HepG2 (cell line): ENCODE measurements around the gene HMGN4. TPM values are rescaled to one million over a fixed set of nuclear protein-coding genes. Genes with fewer than 3 reads are reported as not detected.

Experiments used
- GMEB1 ChIP-seq: sonication (generic); formaldehyde crosslinking; IDR thresholded peaks from 2 replicates; pipeline ENCODE4 v1.5.1; 2020; ENCODE audit warnings: missing genetic modification reagents, mild to moderate bottlenecking, borderline replicate concordance
- MXD4 ChIP-seq: IDR thresholded peaks from 2 replicates; pipeline ENCODE4 v1.6.1; 2016; ENCODE audit warnings: mild to moderate bottlenecking, missing biosample characterization, missing genetic modification reagents
- NAIF1 ChIP-seq: sonication (generic); formaldehyde crosslinking; IDR thresholded peaks from 2 replicates; pipeline ENCODE4 v1.5.0; 2020; ENCODE audit warnings: mild to moderate bottlenecking, missing genetic modification reagents, borderline replicate concordance
- NFAT5 ChIP-seq: sonication (generic); formaldehyde crosslinking; IDR thresholded peaks from 2 replicates; pipeline ENCODE4 v1.4.0; 2020; ENCODE audit warnings: missing genetic modification reagents
- PHF21A ChIP-seq: sonication (generic); formaldehyde crosslinking; IDR thresholded peaks from 2 replicates; pipeline ENCODE4 v1.5.0; 2020; ENCODE audit warnings: mild to moderate bottlenecking, missing genetic modification reagents
- POLR2G ChIP-seq: fragments of 200-400 bp; formaldehyde crosslinking; IDR thresholded peaks from 2 replicates; pipeline ENCODE4 v1.6.1; 2018; ENCODE audit warnings: mild to moderate bottlenecking, low read depth, low read length, moderate library complexity
- SMARCE1 ChIP-seq: fragments of 450-650 bp; IDR thresholded peaks from 2 replicates; pipeline ENCODE4 v1.6.1; 2017; ENCODE audit warnings: borderline replicate concordance
- TFDP2 ChIP-seq: sonication (generic); formaldehyde crosslinking; IDR thresholded peaks from 2 replicates; pipeline ENCODE4 v1.4.0; 2020; ENCODE audit warnings: missing genetic modification reagents
- USF2 ChIP-seq, 2 experiments: sonication (generic) in 1 of 2; formaldehyde crosslinking in 1 of 2; IDR thresholded peaks; 2 replicates each; pipeline versions ENCODE4 v1.5.1 to v1.6.1; 2011 to 2020; ENCODE audit warnings: borderline replicate concordance in 1 of 2, low read depth in 1 of 2, low read length in 1 of 2, mild to moderate bottlenecking in 1 of 2, missing genetic modification reagents in 1 of 2, moderate library complexity in 1 of 2
- ZFP37 ChIP-seq: sonication (generic); formaldehyde crosslinking; IDR thresholded peaks from 2 replicates; pipeline ENCODE4 v1.4.0; 2020; ENCODE audit warnings: missing genetic modification reagents, borderline replicate concordance
- ZFY ChIP-seq: sonication (generic); formaldehyde crosslinking; IDR thresholded peaks from 2 replicates; pipeline ENCODE4 v1.4.0; 2020; ENCODE audit warnings: missing genetic modification reagents
- ZNF24 ChIP-seq: fragments of 450-650 bp; IDR thresholded peaks from 2 replicates; pipeline ENCODE4 v1.6.1; 2017; ENCODE audit warnings: antibody characterized with exemption, mild to moderate bottlenecking
- ZNF432 ChIP-seq: sonication (generic); formaldehyde crosslinking; IDR thresholded peaks from 2 replicates; pipeline ENCODE4 v1.5.0; 2020; ENCODE audit warnings: missing genetic modification reagents, mild to moderate bottlenecking, borderline replicate concordance
- ZNF564 ChIP-seq: sonication (generic); formaldehyde crosslinking; IDR thresholded peaks from 2 replicates; pipeline ENCODE4 v1.8.1; 2023; ENCODE audit warnings: mild to moderate bottlenecking, missing genetic modification reagents
- ZSCAN5A ChIP-seq: sonication (generic); formaldehyde crosslinking; IDR thresholded peaks from 2 replicates; pipeline ENCODE4 v1.8.0; 2022; ENCODE audit warnings: mild to moderate bottlenecking, missing genetic modification reagents, borderline replicate concordance
- polyA plus RNA-seq, 8 experiments: library from polyadenylated mRNA; depleted of rRNA in 3 of 8; stranded (reverse) in 7 of 8; unstranded in 1 of 8; fragments of >200 nt; fragmentation: Illumina TruSeq in 4 of 8; extraction: Trizol in 4 of 8; gene quantifications; 2 replicates each; pipeline versions ENCODE4 v1.2.1 to v1.2.3, GENCODE V29; 2011 to 2016; ENCODE audit warnings: low read depth in 4 of 8, missing spikeins in 1 of 8, mixed read lengths in 1 of 8; ENCODE audit not compliant: insufficient read depth in 1 of 8
- total RNA-seq, 5 experiments: library from RNA; depleted of rRNA; stranded (reverse); fragments of >200 nt; fragmentation: Illumina TruSeq; extraction: Trizol; gene quantifications; 2 replicates each; pipeline ENCODE4 v1.2.3, GENCODE V29; 2016; ENCODE audit warnings: low read depth in 1 of 5

The HMGN4 gene
- total and polyA plus RNA-seq, 2 of the 13 experiments (the other 11 are each of a cell fraction or from before 2014, with no cell fraction given): 39.9 to 52.1 TPM

GRCh38 chr6:26532699-26533531 is 5.3 kb upstream of the HMGN4 start (continued):
- TF ChIP-seq USF2 (IDR thresholded peaks at IDR 0.05; ENCODE audit: low read depth, low read length): no peak
- no peak for TF ChIP-seq USF2 (CRISPR knock-in tag; IDR thresholded peaks at IDR 0.05; ENCODE audit: borderline replicate concordance)
- TF ChIP-seq MXD4 (CRISPR knock-in tag): no peak; the same call in 1 of the 2 replicates
- peak; percentile 45; the same call in 1 of the 2 replicates for TF ChIP-seq ZFP37 (CRISPR knock-in tag)
- TF ChIP-seq GMEB1: peak; percentile 66; the same call in 1 of the 2 replicates
- peak; percentile 27; the same call in 1 of the 2 replicates for TF ChIP-seq ZFY (CRISPR knock-in tag)
- TF ChIP-seq POLR2G: no peak
- TF ChIP-seq SMARCE1: no peak
- peak; percentile 100 for TF ChIP-seq ZNF24
- peak; percentile 51; the same call in 1 of the 2 replicates for TF ChIP-seq ZNF564 (CRISPR knock-in tag)
- no peak for TF ChIP-seq NFAT5 (CRISPR knock-in tag)
- peak; percentile 59; the same call in 1 of the 2 replicates for TF ChIP-seq TFDP2 (CRISPR knock-in tag)
- TF ChIP-seq ZNF432 (CRISPR knock-in tag): no peak
- TF ChIP-seq PHF21A (CRISPR knock-in tag): peak; percentile 53
- 0 out of 2 replicates have a peak, but pooled peaks have one; percentile 78 for TF ChIP-seq NAIF1 (CRISPR knock-in tag)
- peak; percentile 88; the same call in 1 of the 2 replicates for TF ChIP-seq ZSCAN5A (CRISPR knock-in tag)
